Glutamatergic neuron (in vitro differentiated cells): Measurements from ENCODE around the gene GRIK4. TPM values are rescaled to one million over a fixed set of nuclear protein-coding genes. Genes with fewer than 3 reads are reported as not detected.

Experiments
- DNase-seq: peaks from one replicate; pipeline ENCODE4 v3.0.0; 2022
- H3K27ac Mint-ChIP-seq: one replicate; pipeline ENCODE4 v1.8.0; 2020; ENCODE audit warnings: mild to moderate bottlenecking, mixed read lengths, inconsistent platforms; ENCODE audit not compliant: unreplicated experiment
- H3K27me3 Mint-ChIP-seq: one replicate; pipeline ENCODE4 v1.8.0; 2020; ENCODE audit warnings: mild to moderate bottlenecking, moderate library complexity, mixed read lengths, inconsistent platforms; ENCODE audit not compliant: unreplicated experiment
- H3K36me3 Mint-ChIP-seq: one replicate; pipeline ENCODE4 v1.8.0; 2020; ENCODE audit warnings: mild to moderate bottlenecking, mixed read lengths, inconsistent platforms; ENCODE audit not compliant: unreplicated experiment
- H3K4me1 Mint-ChIP-seq: one replicate; pipeline ENCODE4 v1.8.0; 2020; ENCODE audit warnings: mild to moderate bottlenecking, low read depth, mixed read lengths, inconsistent platforms; ENCODE audit not compliant: unreplicated experiment
- H3K4me3 Mint-ChIP-seq: one replicate; pipeline ENCODE4 v1.8.0; 2020; ENCODE audit warnings: mild to moderate bottlenecking, mixed read lengths, inconsistent platforms; ENCODE audit not compliant: unreplicated experiment
- H3K9me3 Mint-ChIP-seq: one replicate; pipeline ENCODE4 v1.8.0; 2020; ENCODE audit warnings: mild to moderate bottlenecking, moderate library complexity, mixed read lengths, inconsistent platforms; ENCODE audit not compliant: unreplicated experiment
- CTCF ChIP-seq: fragments of 200-600 bp; sonication (generic); IDR thresholded peaks from one replicate; pipeline ENCODE4 v1.5.0; 2021; ENCODE audit not compliant: partially characterized antibody, unreplicated experiment
- total RNA-seq: library from RNA; stranded (reverse); fragmentation: NEBNext Ultra II Directional; extraction: Animal tissue kit (Norgen Biotek cat#: 25700); gene quantifications from one replicate; pipeline ENCODE4 v1.2.1, GENCODE V29; 2021; ENCODE audit not compliant: unreplicated experiment

GRIK4 gene
- total RNA-seq, 1 donor from 2014 or later, result 3.6 TPM

GRCh38 chr11:120941000-120941399 lies 429.5 kb downstream of the GRIK4 start:
- peaks cover 6% of the 10 kb centered on the region for H3K36me3 Mint-ChIP-seq
- no peak for TF ChIP-seq CTCF
- H3K9me3 Mint-ChIP-seq, result no peaks in the 10 kb centered on the region
- peaks cover under 1% of the 10 kb centered on the region for H3K27me3 Mint-ChIP-seq
- H3K4me3 Mint-ChIP-seq, result no peak overlapping the region
- no peak for DNase-seq
- no peaks in the 10 kb centered on the region for H3K4me1 Mint-ChIP-seq
- no peak overlapping the region for H3K27ac Mint-ChIP-seq

DNA sequence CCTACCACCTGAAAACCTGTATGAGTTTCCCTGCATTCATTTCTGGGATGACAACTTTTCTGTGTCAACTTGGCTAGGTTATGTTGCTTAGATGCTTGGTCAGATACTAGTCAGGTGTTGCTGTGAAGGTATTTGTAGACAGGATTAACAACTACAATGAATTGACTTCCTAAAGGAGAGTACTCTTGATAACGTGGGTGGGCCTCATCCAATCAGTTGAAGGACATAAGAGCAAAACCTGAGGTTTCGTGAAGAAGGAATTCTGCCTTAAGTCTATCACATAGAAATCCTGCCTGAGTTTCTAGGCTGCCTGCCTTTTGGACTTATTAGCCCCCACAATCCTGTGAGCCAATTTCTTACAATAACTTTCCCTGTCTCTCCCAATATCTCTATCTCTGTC lies 431.2 kb downstream of the GRIK4 start:
- H3K27me3 Mint-ChIP-seq, result no peaks in the 10 kb centered on the region
- no peak for TF ChIP-seq CTCF
- peaks cover 6% of the 10 kb centered on the region for H3K36me3 Mint-ChIP-seq
- H3K9me3 Mint-ChIP-seq, result no peaks in the 10 kb centered on the region
- no peaks in the 10 kb centered on the region for H3K4me1 Mint-ChIP-seq
- H3K27ac Mint-ChIP-seq, result no peak overlapping the region
- DNase-seq, result no peak
- H3K4me3 Mint-ChIP-seq, result no peak overlapping the region

GRCh38 chr11:120945042-120945441 lies 433.5 kb downstream of the GRIK4 start:
- H3K36me3 Mint-ChIP-seq, result peaks cover 6% of the 10 kb centered on the region
- H3K27ac Mint-ChIP-seq, result no peak overlapping the region
- no peak overlapping the region for H3K4me3 Mint-ChIP-seq
- TF ChIP-seq CTCF, result no peak
- no peaks in the 10 kb centered on the region for H3K9me3 Mint-ChIP-seq
- no peaks in the 10 kb centered on the region for H3K27me3 Mint-ChIP-seq
- no peak for DNase-seq
- H3K4me1 Mint-ChIP-seq, result no peaks in the 10 kb centered on the region

DNA sequence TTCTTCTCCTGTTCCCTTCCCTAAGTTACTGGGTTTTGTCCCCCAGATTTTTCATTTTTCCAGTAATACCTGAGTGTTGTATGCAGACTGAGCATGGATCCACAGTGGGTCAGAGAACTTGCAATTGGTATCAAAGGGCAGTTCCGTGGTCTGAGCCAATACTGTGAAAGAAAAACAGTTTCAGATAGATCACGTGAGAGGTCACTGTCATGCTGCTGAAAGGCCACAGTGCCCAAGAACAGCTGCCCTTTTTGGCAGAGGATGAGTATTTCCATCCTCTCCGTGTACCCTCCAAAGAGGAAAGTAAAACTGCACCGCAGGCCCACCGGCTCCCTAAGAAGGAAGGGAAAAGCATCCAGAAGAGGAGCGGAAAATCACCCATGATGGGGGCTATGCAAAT lies 439.3 kb downstream of the GRIK4 start:
- Mint-ChIP-seq H3K27me3 (no peaks in the 10 kb centered on the region), H3K9me3 (peaks cover 2% of the 10 kb centered on the region), H3K27ac (no peak overlapping the region), H3K4me3 (no peak overlapping the region), H3K36me3 (no peaks in the 10 kb centered on the region), H3K4me1 (peaks cover 3% of the 10 kb centered on the region)
- TF ChIP-seq CTCF, result no peak
- DNase-seq, result no peak

GRCh38 chr11:120952461-120953434 lies 441.2 kb downstream of the GRIK4 start:
- Mint-ChIP-seq H3K36me3 (no peaks in the 10 kb centered on the region), H3K27me3 (no peaks in the 10 kb centered on the region), H3K9me3 (peaks cover 2% of the 10 kb centered on the region), H3K27ac (no peak overlapping the region), H3K4me3 (no peak overlapping the region), H3K4me1 (peaks cover 11% of the 10 kb centered on the region)
- peak; percentile 94 for DNase-seq
- peak; percentile 76 for TF ChIP-seq CTCF
